Endothelial cell of umbilical vein (primary cell): Measurements from ENCODE around the gene GRM8. TPM values are rescaled to one million over a fixed set of nuclear protein-coding genes. Genes with fewer than 3 reads are reported as not detected.

Experiments
- BruUV-seq: library from RNA; stranded (reverse); fragments of 400-500 nt; replicated peaks from 2 replicates; lab custom pipeline; 2021; lab: Mats Ljungman, UMichigan
- CTCF ChIA-PET: fragments of 300-600, 350-600 bp; sonication (Branson Sonifier 250); formaldehyde crosslinking; loops from one replicate; lab custom pipeline; 2021; ENCODE audit warnings: antibody characterized with exemption, inconsistent platforms; lab: Charles Lee
- POLR2A ChIA-PET: fragments of 300-600, 350-600 bp; sonication (Branson Sonifier 250); formaldehyde crosslinking; loops from one replicate; lab custom pipeline; 2021; ENCODE audit warnings: antibody characterized with exemption, inconsistent platforms; lab: Charles Lee
- DNase-seq: peaks from one replicate; pipeline ENCODE4 v3.0.0-alpha.2; 2011; ENCODE audit warnings: low read depth, low spot score
- FAIRE-seq: peaks from 2 replicates; lab custom pipeline; 2011; peaks lifted over from hg19 to GRCh38; lab: Jason Lieb, UNC
- H2AFZ ChIP-seq: 2 replicates; pipeline ENCODE4 v1.6.0; 2012; ENCODE audit warnings: low read depth, low read length, control low read depth, inconsistent platforms
- H3K27ac ChIP-seq: 2 replicates; pipeline ENCODE4 v1.5.1; 2011; ENCODE audit warnings: low read depth, mild to moderate bottlenecking, control low read depth, low read length, moderate library complexity; ENCODE audit not compliant: insufficient read depth
- H3K27me3 ChIP-seq, 2 experiments: 2 replicates each; pipeline versions ENCODE4 v1.6.0 to v1.6.1; 2011; ENCODE audit warnings: low read length in 2 of 2, mixed read lengths in 1 of 2; ENCODE audit not compliant: control insufficient read depth in 2 of 2, insufficient read depth in 2 of 2
- H3K36me3 ChIP-seq, 2 experiments: 2 replicates in 1 of 2; 3 replicates in 1 of 2; pipeline ENCODE4 v1.5.1; 2011; ENCODE audit warnings: low read length in 2 of 2, mild to moderate bottlenecking in 1 of 2, moderate library complexity in 1 of 2; ENCODE audit not compliant: control insufficient read depth in 2 of 2, insufficient read depth in 2 of 2; ENCODE audit errors: extremely low read depth in 1 of 2
- H3K4me1 ChIP-seq: 3 replicates; pipeline ENCODE4 v1.5.1; 2011; ENCODE audit warnings: mild to moderate bottlenecking, low read length; ENCODE audit not compliant: control insufficient read depth, insufficient read depth; ENCODE audit errors: extremely low read depth
- H3K4me2 ChIP-seq: 2 replicates; pipeline ENCODE4 v1.6.1; 2011; ENCODE audit warnings: low read length, control low read depth, mixed read lengths; ENCODE audit not compliant: insufficient read depth
- H3K4me3 ChIP-seq, 3 experiments: fragments of 200-600 bp in 1 of 3; sonication (generic), shearing (Covaris generic) in 1 of 3; replicated peaks in 1 of 3; 2 replicates each; pipeline ENCODE4 v1.5.1; 2011 to 2016; ENCODE audit warnings: control low read depth in 3 of 3, low read length in 3 of 3, mild to moderate bottlenecking in 2 of 3, inconsistent platforms in 1 of 3, low read depth in 1 of 3, moderate library complexity in 1 of 3; ENCODE audit not compliant: insufficient read depth in 1 of 3
- H3K79me2 ChIP-seq: 2 replicates; pipeline ENCODE4 v1.6.0; 2012; ENCODE audit warnings: low read length, inconsistent platforms; ENCODE audit not compliant: control insufficient read depth, insufficient read depth
- H3K9ac ChIP-seq: replicated peaks from 2 replicates; pipeline ENCODE3; 2011; ENCODE audit warnings: low read length, control low read depth; ENCODE audit not compliant: insufficient read depth; ENCODE audit errors: extremely low read depth
- H3K9me1 ChIP-seq: replicated peaks from 3 replicates; pipeline ENCODE4 v1.6.0; 2011; ENCODE audit warnings: mild to moderate bottlenecking, low read length; ENCODE audit not compliant: control insufficient read depth, insufficient read depth; ENCODE audit errors: extremely low read depth
- H3K9me3 ChIP-seq: replicated peaks from 2 replicates; pipeline ENCODE4 v1.5.1; 2012; ENCODE audit warnings: low read length, inconsistent platforms; ENCODE audit not compliant: control insufficient read depth, insufficient read depth
- H4K20me1 ChIP-seq: replicated peaks from 2 replicates; pipeline ENCODE3; 2011; ENCODE audit warnings: mild to moderate bottlenecking, low read length; ENCODE audit not compliant: control insufficient read depth, insufficient read depth; ENCODE audit errors: extremely low read depth
- FOS ChIP-seq: IDR thresholded peaks from 2 replicates; pipeline ENCODE4 v1.6.1; 2011; ENCODE audit warnings: mild to moderate bottlenecking, low read length, moderate library complexity, borderline replicate concordance; ENCODE audit not compliant: insufficient read depth
- GATA2 ChIP-seq: IDR thresholded peaks from 2 replicates; pipeline ENCODE4 v1.7.0; 2011; ENCODE audit warnings: low read depth, mild to moderate bottlenecking, moderate library complexity, mixed read lengths, low read length; ENCODE audit not compliant: insufficient read length, insufficient read depth
- JUN ChIP-seq: IDR thresholded peaks from 2 replicates; pipeline ENCODE4 v1.6.1; 2011; ENCODE audit warnings: borderline replicate concordance, low read depth; ENCODE audit not compliant: insufficient read length, insufficient read depth
- MYC ChIP-seq: IDR thresholded peaks from one replicate; pipeline ENCODE4 v1.6.1; 2011; ENCODE audit warnings: mild to moderate bottlenecking, low read depth, low read length
- POLR2AphosphoS5 ChIP-seq: IDR thresholded peaks from 2 replicates; pipeline ENCODE4 v1.6.1; 2012; ENCODE audit warnings: low read depth, mild to moderate bottlenecking, control low read depth, low read length, moderate library complexity; ENCODE audit not compliant: insufficient read depth
- dilution Hi-C: fragments of 300-500 bp; cut with MboI; formaldehyde crosslinking; loops from one replicate; pipeline ENCODE4 v1.15.0; 2019; ENCODE audit warnings: low sequenced_read_pairs; ENCODE audit not compliant: extremely low pct_ligation_motif_present
- intact Hi-C: fragments of 100-400 bp; cut with micrococcal nuclease; formaldehyde crosslinking; loops from one replicate; pipeline ENCODE4 v1.10.0; 2022
- polyA plus RNA-seq, 4 experiments: library from polyadenylated mRNA; depleted of rRNA in 3 of 4; stranded (reverse) in 3 of 4; unstranded in 1 of 4; fragments of >200 nt; gene quantifications; 2 replicates each; pipeline versions ENCODE4 v1.2.1 to v1.2.3, GENCODE V29; 2011 to 2012; ENCODE audit warnings: missing spikeins in 1 of 4
- total RNA-seq: library from RNA; stranded (reverse); gene quantifications from 2 replicates; pipeline ENCODE4 v1.2.3, GENCODE V29; 2021

Gene GRM8
- total and polyA plus RNA-seq, 2 donors (not counting 3 experiments of a cell fraction or from before 2014, with no cell fraction given) = not detected

DNA sequence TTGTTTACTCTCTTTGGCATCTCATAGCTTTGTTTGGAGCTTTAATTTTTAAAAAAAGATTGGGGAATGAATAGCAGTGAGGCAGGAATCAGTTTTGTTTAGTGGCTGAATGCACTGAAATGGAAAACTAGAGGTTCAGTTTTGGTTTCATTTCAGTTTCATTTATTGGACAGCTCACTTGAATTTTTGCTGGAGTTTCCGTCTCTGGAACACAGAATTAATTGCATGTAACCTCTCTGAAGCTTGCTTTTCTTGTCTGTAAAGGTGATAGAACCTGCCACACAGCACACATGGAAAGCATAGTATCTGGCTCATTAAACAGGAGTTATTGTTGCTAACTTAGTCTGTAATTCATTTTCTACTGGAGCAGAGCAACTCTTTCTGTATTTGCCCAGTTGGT is 7.1 kb downstream of the GRM8 start:
- Histone ChIP-seq H2AFZ (no peak overlapping the region), H3K9me1 (no peaks in the 10 kb centered on the region), H3K27me3 (peaks cover 18 to 24% of the 10 kb centered on the region in 2 experiments), H3K36me3 (no peaks in the 10 kb centered on the region), H3K9me3 (no peaks in the 10 kb centered on the region), H3K79me2 (no peaks in the 10 kb centered on the region), H3K4me3 (no peak overlapping the region), H3K4me2 (no peak overlapping the region), H3K27ac (no peak overlapping the region), H3K4me1 (no peaks in the 10 kb centered on the region), H3K9ac (no peak overlapping the region), H4K20me1 (no peaks in the 10 kb centered on the region)
- no TSS peak for BruUV-seq
- CTCF ChIA-PET = interaction anchor here (1.3 kb wide), 1 partner anchor 8 kb away, joined by 5 read pairs; no protein-coding TSS in a partner anchor
- no peak for TF ChIP-seq FOS
- DNase-seq = no peak
- intact Hi-C loops = no loop called here
- FAIRE-seq = no peak
- dilution Hi-C loops = no loop called here
- POLR2A ChIA-PET = no interaction called here

DNA sequence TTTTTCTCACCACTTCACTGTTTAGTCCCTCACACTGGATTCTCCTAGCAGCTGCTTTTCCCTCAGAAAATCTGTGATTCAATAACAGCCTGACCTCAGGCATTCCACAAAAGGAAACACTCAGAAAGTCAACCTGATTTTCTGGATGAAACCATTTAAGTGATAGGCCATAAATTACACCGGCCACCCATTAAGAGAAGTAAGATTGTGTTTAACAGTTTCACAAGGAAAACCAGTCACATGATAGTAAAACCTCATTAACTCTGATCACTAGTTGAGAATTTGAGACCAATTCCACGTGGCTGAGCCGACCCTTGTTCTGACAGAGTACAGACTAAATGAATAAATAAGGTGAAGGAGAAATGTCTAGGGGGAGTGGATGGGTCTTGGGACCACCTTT is 7.7 kb downstream of the GRM8 start:
- Histone ChIP-seq H3K79me2 (no peaks in the 10 kb centered on the region), H4K20me1 (no peaks in the 10 kb centered on the region), H3K36me3 (no peaks in the 10 kb centered on the region), H2AFZ (no peak overlapping the region), H3K4me3 (no peak overlapping the region), H3K4me1 (no peaks in the 10 kb centered on the region), H3K9me1 (no peaks in the 10 kb centered on the region), H3K9me3 (no peaks in the 10 kb centered on the region), H3K27ac (no peak overlapping the region), H3K4me2 (no peak overlapping the region), H3K27me3 (peaks cover 13 to 18% of the 10 kb centered on the region in 2 experiments), H3K9ac (no peak overlapping the region)
- intact Hi-C loops (no loop called here), dilution Hi-C loops (no loop called here)
- no TSS peak for BruUV-seq
- ChIA-PET CTCF (interaction anchor here (1.3 kb wide), 1 partner anchor 9 kb away, joined by 5 read pairs; no protein-coding TSS in a partner anchor), POLR2A (no interaction called here)
- no peak for DNase-seq
- no peak for TF ChIP-seq MYC
- TF ChIP-seq GATA2 = no peak
- TF ChIP-seq POLR2AphosphoS5 = no peak
- TF ChIP-seq JUN = no peak
- no peak for TF ChIP-seq FOS
- FAIRE-seq = no peak
